K562 (cell line): ENCODE results near the gene CALB2. TPM values are rescaled to one million over a fixed set of nuclear protein-coding genes. Genes with fewer than 3 reads are reported as not detected.

Source experiments
- CREM ChIP-seq: IDR thresholded peaks from 2 replicates; pipeline ENCODE4 v1.6.1; 2014; ENCODE audit warnings: antibody characterized with exemption, low read depth
- ELF2 ChIP-seq: fragments of 250-450 bp; sonication (Bioruptor Pico); IDR thresholded peaks from 2 replicates; pipeline ENCODE4 v1.5.0; 2021; ENCODE audit warnings: mild to moderate bottlenecking
- GABPB1 ChIP-seq: sonication (generic); formaldehyde crosslinking; IDR thresholded peaks from 2 replicates; pipeline ENCODE4 v1.8.0; 2022; ENCODE audit warnings: mild to moderate bottlenecking, missing genetic modification reagents
- SREBF2 ChIP-seq: sonication (generic); formaldehyde crosslinking; IDR thresholded peaks from 2 replicates; pipeline ENCODE4 v1.4.0; 2020; ENCODE audit warnings: mild to moderate bottlenecking, missing genetic modification reagents
- SRSF3 ChIP-seq: fragments of 200-400 bp; formaldehyde crosslinking; IDR thresholded peaks from 2 replicates; pipeline ENCODE4 v1.6.1; 2016; ENCODE audit warnings: mild to moderate bottlenecking, low read length, moderate library complexity; ENCODE audit not compliant: insufficient read depth
- TEAD1 ChIP-seq, 2 experiments: fragments of 450-650 bp in 1 of 2; sonication (generic) in 1 of 2; formaldehyde crosslinking; IDR thresholded peaks; 2 replicates each; pipeline versions ENCODE4 v1.4.0 to v1.8.0; 2020 to 2022; ENCODE audit warnings: mild to moderate bottlenecking in 2 of 2, missing genetic modification reagents in 1 of 2
- U2AF1 ChIP-seq: fragments of 200-400 bp; formaldehyde crosslinking; optimal IDR thresholded peaks from 2 replicates; pipeline ENCODE3; 2017; ENCODE audit warnings: mild to moderate bottlenecking, low read depth, low read length, moderate library complexity
- YY1 ChIP-seq, 3 experiments: IDR thresholded peaks; 2 replicates each; pipeline ENCODE4 v1.6.1; 2011; ENCODE audit warnings: low read length in 2 of 3, mild to moderate bottlenecking in 2 of 3, moderate library complexity in 2 of 3, borderline replicate concordance in 1 of 3, control low read depth in 1 of 3, low read depth in 1 of 3; ENCODE audit not compliant: insufficient read depth in 3 of 3, insufficient replicate concordance in 2 of 3, control insufficient read depth in 1 of 3, insufficient read length in 1 of 3; ENCODE audit errors: extremely low read depth in 1 of 3
- ZBTB40 ChIP-seq, 2 experiments: fragments of 450-650 bp in 1 of 2; sonication (generic) in 1 of 2; formaldehyde crosslinking in 1 of 2; IDR thresholded peaks; 2 replicates each; pipeline versions ENCODE4 v1.7.1 to v1.9.0; 2016 to 2022; ENCODE audit warnings: inconsistent platforms in 1 of 2, mild to moderate bottlenecking in 1 of 2, missing genetic modification reagents in 1 of 2
- ZBTB9 ChIP-seq: fragments of 450-650 bp; formaldehyde crosslinking; IDR thresholded peaks from 2 replicates; pipeline ENCODE4 v1.4.0; 2020; ENCODE audit warnings: mild to moderate bottlenecking, moderate library complexity
- polyA plus RNA-seq, 8 experiments: library from polyadenylated mRNA; depleted of rRNA in 4 of 8; stranded (reverse) in 5 of 8; unstranded in 3 of 8; fragments of >200 nt; fragmentation: Nextera tagmentation in 2 of 8; fragmentation: Illumina TruSeq in 1 of 8; extraction: Ambion mirVana in 2 of 8; extraction: Trizol in 1 of 8; gene quantifications; 2 replicates each; pipeline versions ENCODE4 v1.2.1 to v1.2.3, GENCODE V29; 2011 to 2014; ENCODE audit warnings: inconsistent platforms in 1 of 8, missing spikeins in 1 of 8
- total RNA-seq, 7 experiments: library from RNA; depleted of rRNA in 6 of 7; stranded (reverse); fragments of >200 nt in 6 of 7; fragmentation: Illumina TruSeq in 2 of 7; extraction: Trizol in 2 of 7; gene quantifications; 2 replicates each; pipeline versions ENCODE4 v1.2.1 to v1.2.3, GENCODE V29; 2011 to 2021; ENCODE audit warnings: low replicate concordance in 1 of 7

The CALB2 gene
- total and polyA plus RNA-seq, 9 of the 15 experiments (the other 6 are each of a cell fraction or from before 2014, with no cell fraction given): not detected

- TF ChIP-seq ZBTB40 (IDR thresholded peaks at IDR 0.05): no peak
- no peak for TF ChIP-seq ZBTB40 (CRISPR knock-in tag; IDR thresholded peaks at IDR 0.05)
- no peak for TF ChIP-seq ELF2 (CRISPR knock-in tag)
- peak in 1 of 3 experiments; percentile 41 for TF ChIP-seq YY1 (IDR thresholded peaks at IDR 0.05; ENCODE audit: borderline replicate concordance in 1 of 3, control insufficient read depth in 1 of 3, extremely low read depth in 1 of 3, insufficient read depth in 3 of 3, insufficient read length in 1 of 3, insufficient replicate concordance in 2 of 3, low read depth in 1 of 3, low read length in 2 of 3)
- TF ChIP-seq U2AF1: no peak
- TF ChIP-seq SREBF2 (CRISPR knock-in tag): no peak
- 0 out of 4 replicates have a peak, but pooled peaks of 1 of the 2 experiments have one; percentile 40 for TF ChIP-seq TEAD1 (CRISPR knock-in tag; IDR thresholded peaks at IDR 0.05)
- TF ChIP-seq SRSF3: no peak
- TF ChIP-seq GABPB1 (CRISPR knock-in tag): no peak; the same call in 1 of the 2 replicates
- TF ChIP-seq ZBTB9: no peak
- no peak for TF ChIP-seq CREM
Measured at GRCh38 chr16:71367241-71367976, 8.9 kb downstream of the CALB2 start (continued).
